NCI-H2171 (cell line): Measurements from ENCODE around the gene FGF4.

Experiments used
- DNase-seq: peaks from one replicate; lab custom pipeline; 2025; lab: John Stamatoyannopoulos, UW

FGF4 gene

GRCh38 chr11:69726481-69726880, 48.7 kb downstream of the FGF4 start:
- no peak for DNase-seq

- no peak for DNase-seq
Observed at GRCh38 chr11:69726019-69726418, 49.1 kb downstream of the FGF4 start.

GRCh38 chr11:69721745-69722144, 53.4 kb downstream of the FGF4 start:
- no peak for DNase-seq

GRCh38 chr11:69721106-69721505, 54.0 kb downstream of the FGF4 start:
- DNase-seq: no peak
